Ureter (tissue), 1 donor: ENCODE data around the gene TMEM59L. TPM values are rescaled to one million over a fixed set of nuclear protein-coding genes. Genes with fewer than 3 reads are reported as not detected.

Source experiments
- total RNA-seq: library from RNA; stranded (reverse); gene quantifications from one replicate; pipeline ENCODE4 v1.2.4, GENCODE V29; 2023
- donor health status: DM: yes; HTN: yes; CAD: no.

Gene TMEM59L
- total RNA-seq, 1 donor from 2014 or later, result 1.3 TPM

Other genes with a start within 250 kb of the TMEM59L start
- gene GDF15, start 226.7 kb upstream of the TMEM59L start, total RNA-seq, result 84.1 TPM
- 3.6 TPM for gene LRRC25, start 215.2 kb upstream of the TMEM59L start, total RNA-seq
- gene SSBP4, start 193.5 kb upstream of the TMEM59L start, total RNA-seq, result 74.7 TPM
- gene ISYNA1, start 174.7 kb upstream of the TMEM59L start, total RNA-seq, result 116 TPM
- 29.2 TPM for gene ELL, start 90.8 kb upstream of the TMEM59L start, total RNA-seq
- gene FKBP8, start 69.3 kb upstream of the TMEM59L start, total RNA-seq, result 162 TPM
- 79.5 TPM for gene KXD1, start 55.0 kb upstream of the TMEM59L start, total RNA-seq
- gene UBA52, start 41.0 kb upstream of the TMEM59L start, total RNA-seq, result 1,235 TPM
- gene REX1BD, start 24.1 kb upstream of the TMEM59L start, total RNA-seq, result 62.1 TPM
- 7.8 TPM for gene CRLF1, start 6.1 kb upstream of the TMEM59L start, total RNA-seq
- gene KLHL26, start 24.2 kb downstream of the TMEM59L start, total RNA-seq, result 14.9 TPM
- gene CRTC1, start 70.8 kb downstream of the TMEM59L start, total RNA-seq, result 19.7 TPM
- 1.8 TPM for gene COMP, start 178.4 kb downstream of the TMEM59L start, total RNA-seq
- gene UPF1, start 219.1 kb downstream of the TMEM59L start, total RNA-seq, result 83.4 TPM